Activated CD8-positive, alpha-beta T cell treated with anti-CD3 and anti-CD28 coated beads, Interleukin-2, amount 10 ng/mL, durations not matched to agents 7 days and 5 days (primary cell): ENCODE data around the gene NCBP1. TPM values are rescaled to one million over a fixed set of nuclear protein-coding genes. Genes with fewer than 3 reads are reported as not detected.

ENCODE experiments used
- ATAC-seq: fragments of 150-1000 bp; cut with Tn5 transposase; one replicate; pipeline ENCODE4 v1.10.0; 2021; ENCODE audit warnings: moderate library complexity
- CTCF ChIA-PET: fragments of 350-600 bp; sonication (Branson Sonifier 250); formaldehyde crosslinking; loops from one replicate; lab custom pipeline; 2021; ENCODE audit warnings: antibody characterized with exemption; lab: Charles Lee
- POLR2A ChIA-PET: fragments of 350-600 bp; sonication (Branson Sonifier 250); formaldehyde crosslinking; loops from one replicate; lab custom pipeline; 2021; ENCODE audit warnings: antibody characterized with exemption; lab: Charles Lee
- DNase-seq: peaks from one replicate; pipeline ENCODE4 v3.0.0-alpha.2; 2020
- H3K27ac Mint-ChIP-seq: one replicate; pipeline ENCODE4 v1.8.0; 2021; ENCODE audit warnings: mild to moderate bottlenecking, mixed read lengths
- H3K27me3 Mint-ChIP-seq: one replicate; pipeline ENCODE4 v1.8.0; 2021; ENCODE audit warnings: low read depth, mixed read lengths
- H3K36me3 Mint-ChIP-seq: one replicate; pipeline ENCODE4 v1.8.0; 2021; ENCODE audit warnings: low read depth, mixed read lengths
- H3K4me1 Mint-ChIP-seq: one replicate; pipeline ENCODE4 v1.8.0; 2021; ENCODE audit warnings: low read depth, mixed read lengths
- H3K4me3 Mint-ChIP-seq: one replicate; pipeline ENCODE4 v1.8.0; 2021; ENCODE audit warnings: mild to moderate bottlenecking, mixed read lengths
- H3K9me3 Mint-ChIP-seq: one replicate; pipeline ENCODE4 v1.8.0; 2022; ENCODE audit warnings: mixed read lengths; ENCODE audit not compliant: insufficient read depth
- total RNA-seq, 2 experiments: library from RNA; stranded (reverse); gene quantifications; one replicate each; pipeline ENCODE4 v1.2.3, GENCODE V29; 2021

Gene NCBP1
- total RNA-seq, 2 experiments from 2014 or later: 45.1 to 45.9 TPM

GRCh38 chr9:97625620-97626019 is 8.0 kb upstream of the NCBP1 start:
- Mint-ChIP-seq H3K27ac (no peak overlapping the region), H3K4me1 (peaks cover 2% of the 10 kb centered on the region), H3K27me3 (no peaks in the 10 kb centered on the region), H3K9me3 (no peaks in the 10 kb centered on the region), H3K36me3 (peaks cover 30% of the 10 kb centered on the region), H3K4me3 (no peak overlapping the region)
- DNase-seq (no peak), ATAC-seq (no peak)
- ChIA-PET CTCF (interaction anchor here (1.0 to 3.0 kb wide), 4 partner anchors 10 to 157 kb away, joined by 3 to 19 read pairs (median 4); no protein-coding TSS in a partner anchor), POLR2A (no interaction called here)

DNA sequence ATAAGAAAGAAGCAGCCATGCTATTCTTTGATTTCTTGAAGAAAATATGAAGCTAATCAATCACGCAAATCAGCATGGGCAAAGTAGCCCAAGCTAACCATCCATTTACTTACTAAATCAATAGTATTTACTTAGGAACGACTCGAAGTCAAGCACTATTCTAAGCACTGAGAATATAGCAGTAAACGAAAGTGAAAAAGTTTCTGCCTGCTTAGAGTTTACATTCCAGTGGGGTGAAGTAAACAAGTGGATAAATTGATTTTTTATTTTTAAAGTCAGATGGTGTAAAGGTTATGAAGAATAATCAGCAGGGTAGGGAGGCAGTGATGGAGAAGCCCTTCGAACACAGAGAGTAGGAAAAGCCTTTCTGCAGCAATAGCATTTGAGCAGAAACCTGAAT is 6.0 kb upstream of the NCBP1 start:
- no peaks in the 10 kb centered on the region for H3K9me3 Mint-ChIP-seq
- no peak for DNase-seq
- ATAC-seq: no peak
- ChIA-PET CTCF (interaction anchor here (1.0 to 4.8 kb wide), 3 partner anchors 12 to 159 kb away, joined by 3 to 27 read pairs (median 5); no protein-coding TSS in a partner anchor), POLR2A (no interaction called here)
- no peak overlapping the region for H3K27ac Mint-ChIP-seq
- H3K4me1 Mint-ChIP-seq: peaks cover 2% of the 10 kb centered on the region
- H3K4me3 Mint-ChIP-seq: no peak overlapping the region
- no peaks in the 10 kb centered on the region for H3K27me3 Mint-ChIP-seq
- peaks cover 16% of the 10 kb centered on the region for H3K36me3 Mint-ChIP-seq

GRCh38 chr9:97628668-97629067 is 5.0 kb upstream of the NCBP1 start:
- peaks cover 9% of the 10 kb centered on the region for H3K36me3 Mint-ChIP-seq
- CTCF ChIA-PET: interaction anchor here (1.0 to 4.8 kb wide), 5 partner anchors 13 to 242 kb away, joined by 4 to 27 read pairs (median 5); partner anchors contain the start of gene TDRD7
- H3K27me3 Mint-ChIP-seq: no peaks in the 10 kb centered on the region
- peaks cover 2% of the 10 kb centered on the region for H3K4me1 Mint-ChIP-seq
- DNase-seq: no peak
- POLR2A ChIA-PET: interaction anchor here (0.6 kb wide), 1 partner anchor 60 kb away, joined by 3 read pairs; no protein-coding TSS in a partner anchor
- no peak for ATAC-seq
- no peaks in the 10 kb centered on the region for H3K9me3 Mint-ChIP-seq
- H3K27ac Mint-ChIP-seq: no peak overlapping the region
- no peak overlapping the region for H3K4me3 Mint-ChIP-seq

DNA sequence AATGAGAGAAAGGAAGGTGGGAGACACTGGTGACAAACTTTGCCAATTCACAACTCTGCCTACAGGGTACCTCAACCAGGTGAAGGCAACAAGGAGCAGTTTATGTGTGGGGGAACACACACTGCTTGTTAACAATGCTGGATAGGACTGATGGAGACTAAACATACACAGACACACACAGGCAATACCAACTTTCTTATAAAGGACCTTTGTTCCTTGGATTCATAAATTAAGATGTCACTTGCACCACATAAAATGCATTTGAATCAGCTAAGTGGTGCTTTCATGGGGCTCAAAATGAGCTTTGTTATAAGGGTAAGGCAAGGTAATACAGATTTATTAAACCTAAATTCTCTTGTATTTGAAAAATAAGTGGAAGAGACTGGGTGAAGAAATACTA is 4.5 kb upstream of the NCBP1 start:
- no peak for ATAC-seq
- ChIA-PET CTCF (interaction anchor here (1.0 to 4.8 kb wide), 5 partner anchors 11 to 242 kb away, joined by 3 to 27 read pairs (median 4); partner anchors contain the start of gene TDRD7), POLR2A (interaction anchor here (0.6 kb wide), 1 partner anchor 60 kb away, joined by 3 read pairs; no protein-coding TSS in a partner anchor)
- Mint-ChIP-seq H3K9me3 (no peaks in the 10 kb centered on the region), H3K36me3 (peaks cover 9% of the 10 kb centered on the region), H3K27ac (no peak overlapping the region), H3K4me1 (peaks cover 2% of the 10 kb centered on the region), H3K4me3 (no peak overlapping the region), H3K27me3 (no peaks in the 10 kb centered on the region)
- DNase-seq: no peak

DNA sequence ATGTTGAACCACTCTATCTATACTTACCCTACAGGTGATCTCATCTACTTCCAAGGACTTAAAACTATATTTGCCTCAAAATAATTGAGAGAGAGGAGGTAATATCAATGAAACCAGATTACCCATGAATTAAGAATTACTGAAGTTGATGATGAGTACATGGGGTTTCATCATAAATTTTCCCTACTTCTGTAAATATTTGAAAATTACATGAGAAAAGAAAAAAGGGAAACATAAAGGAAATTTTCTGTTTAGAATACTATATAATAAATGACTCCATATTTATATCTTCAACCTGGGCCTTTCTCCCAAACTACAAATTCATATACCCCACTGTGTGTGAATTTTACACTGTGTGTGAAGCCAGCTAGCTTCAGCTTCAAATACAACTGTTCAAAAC is 3.0 kb upstream of the NCBP1 start:
- DNase-seq (no peak), ATAC-seq (no peak)
- peaks cover 12% of the 10 kb centered on the region for H3K4me1 Mint-ChIP-seq
- H3K36me3 Mint-ChIP-seq: peaks cover 10% of the 10 kb centered on the region
- no peak overlapping the region for H3K27ac Mint-ChIP-seq
- POLR2A ChIA-PET: no interaction called here
- H3K4me3 Mint-ChIP-seq: no peak overlapping the region
- H3K9me3 Mint-ChIP-seq: no peaks in the 10 kb centered on the region
- CTCF ChIA-PET: interaction anchor here (1.5 to 4.8 kb wide), 3 partner anchors 9 to 32 kb away, joined by 3 to 27 read pairs (median 4); no protein-coding TSS in a partner anchor
- no peaks in the 10 kb centered on the region for H3K27me3 Mint-ChIP-seq

DNA sequence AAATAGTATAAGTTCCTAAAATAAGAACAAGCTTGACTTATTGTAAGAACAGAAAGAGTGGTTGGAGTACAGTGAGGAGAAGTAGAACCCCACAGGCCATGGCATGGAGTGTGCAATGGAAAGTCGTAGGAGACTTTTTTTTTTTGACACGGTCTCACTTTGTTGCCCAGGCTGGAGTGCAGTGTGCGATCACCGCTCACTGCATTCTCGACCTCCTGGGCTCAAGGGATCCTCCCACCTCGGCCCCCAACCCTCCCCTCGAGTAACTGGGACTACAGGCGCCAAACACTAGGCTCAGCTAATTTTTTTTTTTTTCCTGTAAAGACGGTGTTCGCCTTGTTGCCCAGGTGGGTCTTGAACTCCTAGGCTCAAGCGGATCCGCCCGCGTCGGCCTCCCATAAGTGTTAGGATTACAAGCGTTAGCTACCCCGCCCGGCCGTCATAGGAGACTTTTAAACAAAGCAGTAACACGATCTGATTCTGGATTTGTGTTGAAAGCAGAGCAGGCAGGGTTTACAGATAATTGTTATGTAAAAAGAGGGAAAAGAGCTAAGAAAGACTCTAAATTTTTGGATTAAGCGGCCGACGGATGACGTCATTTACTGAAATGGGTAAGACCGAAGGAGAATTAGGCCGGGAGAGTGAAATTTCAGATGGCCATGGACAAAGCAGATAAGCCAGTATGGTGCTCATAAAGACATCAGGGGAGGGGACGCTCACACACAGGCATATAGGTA is 1.2 kb upstream of the NCBP1 start:
- Mint-ChIP-seq H3K9me3 (no peaks in the 10 kb centered on the region), H3K36me3 (peaks cover 13% of the 10 kb centered on the region), H3K27me3 (no peaks in the 10 kb centered on the region), H3K27ac (peak overlapping the region; percentile 100), H3K4me1 (peaks cover 23% of the 10 kb centered on the region), H3K4me3 (peak overlapping the region; percentile 86)
- DNase-seq (no peak), ATAC-seq (no peak)
- ChIA-PET POLR2A (interaction anchor here (1.2 to 3.2 kb wide), 5 partner anchors 8 to 65 kb away, joined by 4 to 17 read pairs (median 6); partner anchors contain the start of gene XPA), CTCF (interaction anchor here (0.8 to 3.1 kb wide), 8 partner anchors 8 to 220 kb away, joined by 3 to 19 read pairs (median 6); partner anchors contain the start of genes TDRD7, TMOD1 and XPA)

GRCh38 chr9:97633859-97634490 is 354 bp downstream of the NCBP1 start:
- H3K4me1 Mint-ChIP-seq: peaks cover 36% of the 10 kb centered on the region
- ChIA-PET CTCF (interaction anchor here (0.7 to 3.1 kb wide), 10 partner anchors 9 to 779 kb away, joined by 3 to 19 read pairs (median 6); partner anchors contain the start of genes TDRD7, TMOD1, XPA and ZNF782), POLR2A (interaction anchor here (0.6 to 3.2 kb wide), 15 partner anchors 10 to 1267 kb away, joined by 3 to 17 read pairs (median 3); partner anchors contain the start of genes TRMO and XPA)
- H3K4me3 Mint-ChIP-seq: peak overlapping the region; percentile 86
- H3K36me3 Mint-ChIP-seq: peaks cover 22% of the 10 kb centered on the region
- H3K9me3 Mint-ChIP-seq: no peaks in the 10 kb centered on the region
- peak; percentile 34 for DNase-seq
- H3K27me3 Mint-ChIP-seq: no peaks in the 10 kb centered on the region
- H3K27ac Mint-ChIP-seq: peak overlapping the region; percentile 100
- ATAC-seq: peak; percentile 2

- ChIA-PET POLR2A (interaction anchor here (1.0 to 3.2 kb wide), 2 partner anchors 62 to 371 kb away, joined by 3 to 17 read pairs; partner anchors contain the start of gene XPA), CTCF (no interaction called here)
- H3K27me3 Mint-ChIP-seq: no peaks in the 10 kb centered on the region
- H3K27ac Mint-ChIP-seq: peak overlapping the region; percentile 68
- peaks cover 43% of the 10 kb centered on the region for H3K4me1 Mint-ChIP-seq
- ATAC-seq: no peak
- H3K9me3 Mint-ChIP-seq: no peaks in the 10 kb centered on the region
- H3K4me3 Mint-ChIP-seq: peak overlapping the region; percentile 86
- DNase-seq: no peak
- H3K36me3 Mint-ChIP-seq: peaks cover 27% of the 10 kb centered on the region
These were observed 1.4 kb downstream of the NCBP1 start for GRCh38 chr9:97635026-97635425.

- ATAC-seq: no peak
- CTCF ChIA-PET: interaction anchor here (1.2 to 2.0 kb wide), 3 partner anchors 17 to 60 kb away, joined by 3 to 5 read pairs (median 3); partner anchors contain the start of gene XPA
- Mint-ChIP-seq H3K4me1 (peaks cover 49% of the 10 kb centered on the region), H3K27ac (no peak overlapping the region), H3K27me3 (no peaks in the 10 kb centered on the region), H3K36me3 (peaks cover 38% of the 10 kb centered on the region), H3K9me3 (no peaks in the 10 kb centered on the region), H3K4me3 (no peak overlapping the region)
- DNase-seq: no peak
- POLR2A ChIA-PET: no interaction called here
These were observed 3.3 kb downstream of the NCBP1 start for GRCh38 chr9:97636903-97637302.

- Mint-ChIP-seq H3K9me3 (no peaks in the 10 kb centered on the region), H3K27ac (no peak overlapping the region), H3K4me3 (no peak overlapping the region), H3K4me1 (peaks cover 49% of the 10 kb centered on the region), H3K27me3 (no peaks in the 10 kb centered on the region), H3K36me3 (peaks cover 49% of the 10 kb centered on the region)
- no peak for ATAC-seq
- no peak for DNase-seq
- ChIA-PET POLR2A (no interaction called here), CTCF (interaction anchor here (0.8 to 1.6 kb wide), 8 partner anchors 13 to 1251 kb away, joined by 3 to 4 read pairs (median 3); no protein-coding TSS in a partner anchor)
These were observed 5.0 kb downstream of the NCBP1 start for GRCh38 chr9:97638666-97639065.

DNA sequence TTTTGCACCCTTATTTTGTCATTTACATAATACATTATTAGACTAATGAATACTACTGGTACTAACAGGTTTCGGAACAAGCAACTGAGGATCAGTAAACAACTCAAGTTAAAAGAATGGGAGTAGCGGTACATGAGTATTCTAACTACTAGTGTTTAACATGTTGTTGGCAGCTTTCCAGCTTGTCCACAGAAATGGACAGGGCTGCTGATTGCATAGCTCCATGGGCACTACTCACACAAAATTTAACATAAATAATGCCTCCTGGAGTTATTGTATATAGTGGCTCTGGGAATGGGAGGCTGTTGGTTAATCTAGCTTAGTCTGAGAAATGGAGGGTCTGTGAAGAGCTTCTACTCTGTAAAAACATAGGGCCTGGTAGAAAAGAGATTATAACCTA is 6.7 kb downstream of the NCBP1 start:
- CTCF ChIA-PET: interaction anchor here (1.0 to 1.7 kb wide), 8 partner anchors 8 to 171 kb away, joined by 3 to 8 read pairs (median 3); no protein-coding TSS in a partner anchor
- no peaks in the 10 kb centered on the region for H3K9me3 Mint-ChIP-seq
- H3K27ac Mint-ChIP-seq: no peak overlapping the region
- H3K36me3 Mint-ChIP-seq: peaks cover 54% of the 10 kb centered on the region
- H3K4me1 Mint-ChIP-seq: peaks cover 40% of the 10 kb centered on the region
- DNase-seq: no peak
- POLR2A ChIA-PET: interaction anchor here (1.2 kb wide), 1 partner anchor 57 kb away, joined by 3 read pairs; the partner anchor contains the start of gene XPA
- H3K27me3 Mint-ChIP-seq: no peaks in the 10 kb centered on the region
- H3K4me3 Mint-ChIP-seq: no peak overlapping the region
- no peak for ATAC-seq
